PFSK-1 (cell line): ENCODE data around the gene ZNF507.

ENCODE experiments used
- FOXP2 ChIP-seq: optimal IDR thresholded peaks from 2 replicates; pipeline ENCODE3; 2011; ENCODE audit warnings: borderline replicate concordance, control low read depth, inconsistent platforms; ENCODE audit not compliant: insufficient read depth; ENCODE audit errors: extremely low read length, extremely low read depth
- POLR2AphosphoS5 ChIP-seq: IDR thresholded peaks from 2 replicates; pipeline ENCODE4 v1.6.1; 2012; ENCODE audit warnings: low read depth, mild to moderate bottlenecking, control low read depth, low read length, moderate library complexity
- REST ChIP-seq, 2 experiments: IDR thresholded peaks; 2 replicates each; pipeline versions ENCODE4 v1.6.1 to v1.8.0; 2011 to 2012; ENCODE audit warnings: low read depth in 2 of 2, low read length in 2 of 2, control low read depth in 1 of 2, inconsistent platforms in 1 of 2, mild to moderate bottlenecking in 1 of 2, moderate library complexity in 1 of 2; ENCODE audit not compliant: insufficient read depth in 1 of 2
- SIN3A ChIP-seq: IDR thresholded peaks from 2 replicates; pipeline ENCODE4 v1.6.1; 2012; ENCODE audit warnings: mild to moderate bottlenecking, low read length, moderate library complexity, borderline replicate concordance; ENCODE audit not compliant: insufficient read depth
- TAF1 ChIP-seq: IDR thresholded peaks from 2 replicates; pipeline ENCODE4 v1.6.1; 2012; ENCODE audit warnings: low read length, control low read depth, borderline replicate concordance; ENCODE audit not compliant: insufficient read depth

ZNF507 gene

GRCh38 chr19:32359581-32359980 is 14.2 kb downstream of the ZNF507 start:
- TF ChIP-seq TAF1, result no peak
- TF ChIP-seq POLR2AphosphoS5, result no peak
- no peak for TF ChIP-seq FOXP2
- no peak for TF ChIP-seq REST (IDR thresholded peaks at IDR 0.05; ENCODE audit: insufficient read depth in 1 of 2, low read depth in 2 of 2, low read length in 2 of 2)
- TF ChIP-seq SIN3A, result no peak

- TF ChIP-seq SIN3A, result no peak
- TF ChIP-seq POLR2AphosphoS5, result no peak
- TF ChIP-seq FOXP2, result no peak
- TF ChIP-seq TAF1, result no peak
- TF ChIP-seq REST (IDR thresholded peaks at IDR 0.05; ENCODE audit: insufficient read depth in 1 of 2, low read depth in 2 of 2, low read length in 2 of 2), result no peak
Measured at GRCh38 chr19:32361574-32362317, 16.3 kb downstream of the ZNF507 start.

- TF ChIP-seq REST (IDR thresholded peaks at IDR 0.05; ENCODE audit: insufficient read depth in 1 of 2, low read depth in 2 of 2, low read length in 2 of 2) (no peak), SIN3A (no peak), TAF1 (no peak), POLR2AphosphoS5 (no peak), FOXP2 (no peak)
Measured at GRCh38 chr19:32362318-32362691, 16.9 kb downstream of the ZNF507 start.

GRCh38 chr19:32363175-32363574 is 17.8 kb downstream of the ZNF507 start:
- TF ChIP-seq FOXP2, result no peak
- no peak for TF ChIP-seq REST (IDR thresholded peaks at IDR 0.05; ENCODE audit: insufficient read depth in 1 of 2, low read depth in 2 of 2, low read length in 2 of 2)
- TF ChIP-seq TAF1, result no peak
- no peak for TF ChIP-seq SIN3A
- TF ChIP-seq POLR2AphosphoS5, result no peak

GRCh38 chr19:32363632-32364031 is 18.2 kb downstream of the ZNF507 start:
- TF ChIP-seq FOXP2 (no peak), SIN3A (no peak), POLR2AphosphoS5 (no peak), REST (IDR thresholded peaks at IDR 0.05; ENCODE audit: insufficient read depth in 1 of 2, low read depth in 2 of 2, low read length in 2 of 2) (no peak), TAF1 (no peak)
